GM12878 (cell line): ENCODE measurements around the gene LRRIQ1.

ENCODE experiments used
- ATF2 ChIP-seq: IDR thresholded peaks from 2 replicates; pipeline ENCODE4 v1.6.1; 2012; ENCODE audit warnings: low read length, inconsistent platforms
- CTCF ChIP-seq, 3 experiments: IDR thresholded peaks in 2 of 3; conservative IDR thresholded peaks in 1 of 3; 2 replicates each; pipeline ENCODE4 v1.5.1; 2011; ENCODE audit warnings: low read depth in 3 of 3, low read length in 3 of 3, mild to moderate bottlenecking in 3 of 3, control low read depth in 2 of 3, moderate library complexity in 2 of 3, inconsistent platforms in 1 of 3, mixed read lengths in 1 of 3; ENCODE audit not compliant: control insufficient read depth in 2 of 3, insufficient read depth in 1 of 3; ENCODE audit errors: extremely low read depth in 1 of 3
- EZH2 ChIP-seq: IDR thresholded peaks from 2 replicates; pipeline ENCODE4 v1.6.1; 2012; ENCODE audit warnings: low read depth, mild to moderate bottlenecking, control low read depth, inconsistent platforms, low read length, borderline replicate concordance; ENCODE audit not compliant: control insufficient read depth
- MYC ChIP-seq: IDR thresholded peaks from 2 replicates; pipeline ENCODE4 v1.6.1; 2011; ENCODE audit warnings: mild to moderate bottlenecking, low read length, moderate library complexity, inconsistent platforms; ENCODE audit not compliant: insufficient read depth, insufficient replicate concordance, insufficient read length, severe bottlenecking
- USF1 ChIP-seq: IDR thresholded peaks from 2 replicates; pipeline ENCODE4 v1.6.1; 2011; ENCODE audit warnings: borderline replicate concordance, low read depth, mild to moderate bottlenecking, moderate library complexity, mixed read lengths, low read length; ENCODE audit not compliant: insufficient read depth; ENCODE audit errors: extremely low read length
- USF2 ChIP-seq: IDR thresholded peaks from 2 replicates; pipeline ENCODE4 v1.6.1; 2011; ENCODE audit warnings: low read depth, low read length, improper control_type of control experiment, borderline replicate concordance

- no peak for TF ChIP-seq EZH2
- no peak for TF ChIP-seq USF1
- no peak for TF ChIP-seq USF2
- TF ChIP-seq CTCF (IDR thresholded peaks at IDR 0.05 in 2 of 3, conservative IDR thresholded peaks at IDR 0.05 in 1 of 3; ENCODE audit: control insufficient read depth in 2 of 3, extremely low read depth in 1 of 3, insufficient read depth in 1 of 3, low read depth in 3 of 3, low read length in 3 of 3) = peak; percentile 28 to 45 (median 30); a peak in 2 of 6 replicates
- TF ChIP-seq ATF2 = no peak
- no peak for TF ChIP-seq MYC
Measured at GRCh38 chr12:85076688-85077430, 40.7 kb downstream of the LRRIQ1 start.
